Right ventricle myocardium superior (tissue), 1 donor: ENCODE results near the gene PSMD12. TPM values are rescaled to one million over a fixed set of nuclear protein-coding genes. Genes with fewer than 3 reads are reported as not detected.
"Not testable (repeated sequence)": the region's sequence is repeated elsewhere in the genome, so short reads cannot be mapped to it uniquely, and the experiment has no call there.

Source experiments
- ATAC-seq: fragments of 200-7000 bp; cut with Tn5 transposase; one replicate; pipeline ENCODE4 v1.9.1; 2020; ENCODE audit warnings: mild to moderate bottlenecking; ENCODE audit not compliant: poor library complexity
- DNase-seq: peaks from one replicate; pipeline ENCODE4 v3.0.0-alpha.2; 2020
- intact Hi-C: fragments of 100-400 bp; cut with DNase I; formaldehyde crosslinking; loops from one replicate; pipeline ENCODE4 v1.11.2; 2022
- long read RNA-seq: library from polyadenylated mRNA; unstranded; transcript quantifications from one replicate; pipeline ENCODE4 v2.0.0, GENCODE V29; 2021
- total RNA-seq: library from RNA; stranded (reverse); fragmentation: NEBNext Ultra II Directional; extraction: Animal tissue kit (Norgen Biotek cat#: 25700); gene quantifications from one replicate; pipeline ENCODE4 v1.2.1, GENCODE V29; 2021
- donor health status: DM: no; HTN: yes; CAD: no; lungs with severe emphysema.

The PSMD12 gene
- total RNA-seq: 42.6 TPM
- long read RNA-seq, full-length matches to known transcripts: 49 of 54 reads
- long read RNA-seq, partial matches to known transcripts: 0 of 54 reads
- long read RNA-seq, other reads (novel, unspliced or antisense): 5 of 54 reads

DNA sequence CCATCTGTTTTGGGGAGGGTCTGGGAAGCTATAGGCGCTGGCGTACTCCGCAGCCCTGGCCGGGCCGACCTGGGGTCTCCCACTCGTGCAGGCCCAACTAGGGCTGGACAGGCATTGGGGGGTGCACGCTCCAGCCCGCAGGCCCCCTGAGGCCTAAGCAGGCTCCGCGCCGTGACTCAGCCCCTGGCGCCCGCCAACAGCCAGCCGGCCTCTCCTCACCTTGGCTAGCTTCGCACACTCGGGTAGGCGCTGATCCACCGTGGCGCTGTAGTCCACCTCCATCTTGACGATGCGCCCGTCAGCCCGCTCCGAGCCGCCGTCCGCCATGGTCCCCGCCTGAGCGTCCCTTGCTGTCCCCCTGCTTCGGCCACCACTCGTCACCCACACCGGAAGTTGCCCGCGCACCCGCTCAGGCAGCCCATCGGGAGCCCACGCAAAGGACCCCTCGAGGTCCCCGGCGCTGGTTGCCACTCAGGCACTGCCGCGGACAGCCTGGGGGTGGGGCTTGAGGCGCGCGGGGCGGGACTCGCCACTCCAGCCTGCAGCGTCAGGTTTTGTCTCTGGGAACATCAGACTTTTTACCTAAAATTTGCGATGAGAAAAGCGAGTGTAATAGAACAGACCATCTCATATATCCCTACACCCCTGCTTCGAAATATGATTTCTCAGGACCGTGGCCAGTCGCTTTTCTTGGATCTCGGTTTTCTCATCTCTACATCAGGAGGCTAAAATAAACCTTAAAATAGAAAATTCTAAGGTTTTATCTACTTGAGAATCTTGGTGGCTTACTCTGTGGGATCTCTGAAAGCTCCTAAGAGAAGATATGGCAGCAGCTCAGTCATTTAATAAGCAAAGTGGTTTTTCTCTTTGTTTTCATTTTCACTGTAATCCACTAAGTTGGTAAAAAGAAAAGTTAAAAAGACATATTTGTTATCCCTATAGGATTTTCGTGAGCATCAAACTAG lies at the start of gene PSMD12:
Gene PSMD12, minus strand, starts transcription at position 385 of the 965 bp plus-strand sequence. Its CDS starts 58 bp downstream, at position 327.
- peak; percentile 98 for ATAC-seq
- intact Hi-C loops: no loop called here
- peak; percentile 96 for DNase-seq

GRCh38 chr17:67415291-67415690 lies 48.9 kb upstream of the PSMD12 start:
- DNase-seq (no peak), ATAC-seq (no peak)
- intact Hi-C loops: no loop called here

DNA sequence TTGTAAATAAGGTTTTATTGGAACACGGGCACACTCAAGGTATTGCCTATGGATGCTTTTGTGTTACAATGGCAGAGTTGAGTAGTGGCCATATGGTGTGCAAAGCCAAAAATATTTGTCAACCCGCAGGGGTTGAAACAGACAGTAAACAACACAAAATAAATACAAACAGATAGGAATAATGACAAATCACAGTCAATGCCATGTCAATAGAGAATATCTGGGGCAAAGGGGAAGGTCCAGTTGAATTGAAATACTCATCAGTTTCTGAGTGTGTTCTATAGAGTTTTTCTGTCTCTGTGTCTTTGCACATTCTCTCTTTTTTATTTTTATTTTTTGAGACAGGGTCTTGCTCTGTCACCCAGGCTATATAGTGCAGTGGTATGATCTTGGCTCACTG lies 48.2 kb upstream of the PSMD12 start:
- ATAC-seq (no peak), DNase-seq (no peak)
- intact Hi-C loops: no loop called here

DNA sequence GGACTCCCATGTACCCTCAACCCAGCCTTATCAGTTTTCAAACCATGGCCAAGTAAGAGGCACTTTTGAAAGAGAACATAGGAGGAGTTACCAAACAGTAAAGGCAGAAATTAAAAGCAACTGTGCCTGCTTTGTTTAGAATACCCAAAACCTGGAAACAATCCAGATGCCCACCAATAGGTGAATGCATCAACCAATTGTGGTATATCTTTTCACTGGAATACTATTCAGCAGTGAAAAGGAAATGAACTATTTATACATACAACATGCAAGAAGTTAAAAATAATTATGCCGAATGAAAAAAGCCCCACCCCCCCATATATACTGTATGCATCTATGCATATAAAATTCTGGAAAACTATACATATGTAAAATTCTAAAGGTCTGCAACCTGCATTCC lies 47.8 kb upstream of the PSMD12 start:
- DNase-seq: no peak
- intact Hi-C loops: no loop called here
- ATAC-seq: no peak

GRCh38 chr17:67413388-67413787 lies 47.0 kb upstream of the PSMD12 start:
- ATAC-seq (no peak), DNase-seq (no peak)
- intact Hi-C loops: no loop called here

GRCh38 chr17:67412941-67413340 lies 46.6 kb upstream of the PSMD12 start:
- no peak for ATAC-seq
- no peak for DNase-seq
- intact Hi-C loops: no loop called here

- ATAC-seq (no peak), DNase-seq (no peak)
- intact Hi-C loops: no loop called here
Measured at GRCh38 chr17:67412032-67412431, 45.7 kb upstream of the PSMD12 start.

- no peak for ATAC-seq
- intact Hi-C loops: no loop called here
- DNase-seq: no peak
Measured at GRCh38 chr17:67411397-67411796, 45.0 kb upstream of the PSMD12 start.

DNA sequence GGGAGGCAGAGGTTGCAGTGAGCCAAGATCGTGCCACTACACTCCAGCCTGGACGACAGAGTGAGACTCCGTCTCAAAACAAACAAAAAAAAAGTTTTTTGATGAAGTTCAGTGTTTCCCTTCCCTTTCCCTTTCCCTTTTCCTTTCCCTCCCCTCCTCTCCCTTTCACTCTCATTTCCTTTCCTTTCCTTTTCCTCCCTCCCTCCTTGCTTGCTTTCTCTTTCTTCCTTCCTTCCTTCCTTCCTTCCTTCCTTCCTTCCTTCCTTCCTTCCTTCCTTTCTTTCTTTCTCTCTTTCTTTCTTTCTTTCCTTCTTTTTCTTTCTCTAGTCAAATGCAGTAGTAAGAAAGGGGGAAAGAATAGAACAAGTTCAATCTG lies 42.1 kb upstream of the PSMD12 start:
- intact Hi-C loops, DNase-seq, ATAC-seq: not testable (repeated sequence)

GRCh38 chr17:67403483-67403882 lies 37.1 kb upstream of the PSMD12 start:
- intact Hi-C loops: no loop called here
- ATAC-seq (no peak), DNase-seq (no peak)

GRCh38 chr17:67403065-67403464 lies 36.7 kb upstream of the PSMD12 start:
- intact Hi-C loops: no loop called here
- DNase-seq: no peak
- no peak for ATAC-seq

GRCh38 chr17:67401598-67402504 lies 35.5 kb upstream of the PSMD12 start:
- no peak for ATAC-seq

GRCh38 chr17:67401106-67401505 lies 34.7 kb upstream of the PSMD12 start:
- DNase-seq (no peak), ATAC-seq (no peak)
- intact Hi-C loops: no loop called here

More at GRCh38 chr17:67401598-67402504, 35.5 kb upstream of the PSMD12 start:
- DNase-seq: no peak
- intact Hi-C loops: no loop called here

- intact Hi-C loops: no loop called here
- ATAC-seq: peak; percentile 69
Measured at GRCh38 chr17:67400193-67400592, 33.8 kb upstream of the PSMD12 start.

GRCh38 chr17:67399676-67400075 lies 33.3 kb upstream of the PSMD12 start:
- ATAC-seq: no peak
- no peak for DNase-seq
- intact Hi-C loops: no loop called here

More at GRCh38 chr17:67400193-67400592, 33.8 kb upstream of the PSMD12 start:
- DNase-seq: no peak

DNA sequence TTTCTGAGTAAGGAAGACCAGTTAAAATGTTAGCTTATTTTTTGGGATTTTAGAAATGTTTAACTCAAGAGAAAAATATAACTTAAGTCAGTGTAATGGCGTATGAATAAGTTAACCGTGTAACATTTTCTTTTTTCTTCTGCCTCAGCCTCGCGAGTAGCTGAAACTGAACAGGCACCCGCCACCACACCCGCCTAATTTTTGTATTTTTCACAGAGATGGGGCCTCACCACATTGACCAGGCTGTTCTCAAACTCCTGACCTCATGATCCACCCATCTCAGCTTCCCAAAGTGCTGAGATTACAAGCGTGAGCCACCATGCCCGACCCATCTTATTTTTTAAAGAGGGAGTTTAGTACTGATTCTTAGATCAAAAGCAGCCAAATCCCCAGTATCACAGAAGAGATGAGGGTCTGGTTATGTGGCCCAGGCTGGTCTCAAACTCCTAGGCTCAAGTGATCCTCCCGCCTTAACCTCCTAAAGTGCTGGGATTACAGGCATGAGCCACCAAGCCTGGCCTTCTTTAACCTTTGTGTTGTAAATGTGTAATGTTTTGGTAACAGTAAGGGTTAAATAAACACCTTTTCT lies 27.5 kb upstream of the PSMD12 start:
- intact Hi-C loops: no loop called here
- no peak for ATAC-seq
- no peak for DNase-seq

DNA sequence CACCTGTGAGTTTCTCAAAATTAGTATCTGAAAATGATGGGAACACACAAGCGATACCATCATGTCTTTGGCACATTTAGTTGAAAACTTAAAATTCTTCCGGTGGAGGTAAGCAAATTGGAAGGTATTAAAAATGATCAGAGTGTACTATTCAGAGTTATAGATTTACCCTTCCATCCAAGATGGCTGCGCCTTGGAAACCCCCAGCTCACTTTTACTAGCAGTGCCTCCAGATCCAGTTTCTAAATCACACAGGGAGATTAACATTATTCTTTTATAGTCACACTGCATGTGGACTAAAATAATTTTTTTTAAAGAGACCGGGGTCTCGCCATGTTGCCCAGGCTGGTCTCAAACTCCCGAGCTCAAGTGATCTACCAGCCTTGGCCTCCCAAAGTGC lies 25.7 kb upstream of the PSMD12 start:
- intact Hi-C loops: no loop called here
- no peak for ATAC-seq
- no peak for DNase-seq

GRCh38 chr17:67390646-67391361 lies 24.4 kb upstream of the PSMD12 start:
- intact Hi-C loops: no loop called here
- ATAC-seq (peak; percentile 65), DNase-seq (no peak)
